Sigmoid colon (tissue), 4 donors: Measurements from ENCODE around the gene MITF.
A peak's percentile ranks its signal among the peaks of the same experiment; 100 is the strongest.

Source experiments
- EP300 ChIP-seq, 4 donors: sonication (generic); formaldehyde crosslinking; IDR thresholded peaks; one replicate each; pipeline ENCODE4 v1.6.1; 2017; ENCODE audit warnings: antibody characterized with exemption in 4 of 4
- POLR2A ChIP-seq, 2 donors: fragments of 450-650 bp; IDR thresholded peaks; one replicate each; pipeline ENCODE4 v1.6.1; 2016; ENCODE audit warnings: antibody characterized with exemption in 2 of 2, mild to moderate bottlenecking in 2 of 2, moderate library complexity in 2 of 2
- POLR2AphosphoS5 ChIP-seq, 4 donors: sonication (generic); formaldehyde crosslinking; IDR thresholded peaks; one replicate each; pipeline ENCODE4 v1.6.1; 2017; ENCODE audit warnings: antibody characterized with exemption in 4 of 4
- TF ChIP-seq, protein P1 (sequence below), 4 experiments: fragments of 450-650 bp in 3 of 4; fragments of 200-600 bp in 1 of 4; IDR thresholded peaks; one replicate each; pipeline ENCODE4 v1.5.1; 2016 to 2019; ENCODE audit warnings: antibody characterized with exemption in 4 of 4, mild to moderate bottlenecking in 3 of 4, moderate library complexity in 2 of 4

DNA sequence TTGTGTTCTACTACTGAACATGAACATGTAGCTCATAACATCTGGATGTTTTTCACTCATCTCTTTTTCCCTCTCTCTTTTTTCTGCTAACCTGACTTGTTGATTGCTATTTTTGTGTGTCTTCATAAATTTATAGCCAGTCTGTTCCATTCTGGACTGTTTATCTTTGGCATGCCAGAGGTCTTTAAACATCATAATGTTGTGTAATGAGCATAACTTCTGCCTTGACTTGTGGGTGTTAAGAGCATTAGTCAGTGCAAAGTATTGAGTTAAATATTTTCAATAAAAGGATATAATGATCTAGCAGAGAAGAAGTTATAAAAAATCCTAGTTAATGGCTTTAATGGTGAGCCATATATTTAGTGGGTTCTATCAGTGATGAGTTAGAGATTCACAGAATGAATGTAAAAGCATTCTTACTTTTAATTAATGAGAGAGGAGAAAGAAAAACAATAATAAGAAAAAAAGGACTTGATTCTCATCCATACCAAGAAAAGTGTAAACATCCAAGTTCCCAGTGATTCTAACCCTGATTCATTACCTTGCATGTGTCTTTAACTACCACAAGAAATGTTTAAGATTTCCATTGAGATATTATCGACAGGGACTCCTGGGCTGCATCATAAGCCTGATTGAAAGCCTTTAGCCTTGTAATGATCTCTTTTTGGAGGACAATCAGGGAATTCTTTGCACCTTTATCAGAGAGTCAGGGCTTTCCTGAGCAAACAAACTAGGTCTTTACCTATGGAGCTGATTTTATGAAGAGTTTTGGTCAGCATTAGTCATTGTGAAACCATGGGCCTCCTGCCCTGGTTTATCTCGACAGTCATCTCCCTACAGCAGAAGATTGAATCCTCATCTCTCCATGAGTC is 22.9 kb downstream of the MITF start:
- TF ChIP-seq, protein P1, sequence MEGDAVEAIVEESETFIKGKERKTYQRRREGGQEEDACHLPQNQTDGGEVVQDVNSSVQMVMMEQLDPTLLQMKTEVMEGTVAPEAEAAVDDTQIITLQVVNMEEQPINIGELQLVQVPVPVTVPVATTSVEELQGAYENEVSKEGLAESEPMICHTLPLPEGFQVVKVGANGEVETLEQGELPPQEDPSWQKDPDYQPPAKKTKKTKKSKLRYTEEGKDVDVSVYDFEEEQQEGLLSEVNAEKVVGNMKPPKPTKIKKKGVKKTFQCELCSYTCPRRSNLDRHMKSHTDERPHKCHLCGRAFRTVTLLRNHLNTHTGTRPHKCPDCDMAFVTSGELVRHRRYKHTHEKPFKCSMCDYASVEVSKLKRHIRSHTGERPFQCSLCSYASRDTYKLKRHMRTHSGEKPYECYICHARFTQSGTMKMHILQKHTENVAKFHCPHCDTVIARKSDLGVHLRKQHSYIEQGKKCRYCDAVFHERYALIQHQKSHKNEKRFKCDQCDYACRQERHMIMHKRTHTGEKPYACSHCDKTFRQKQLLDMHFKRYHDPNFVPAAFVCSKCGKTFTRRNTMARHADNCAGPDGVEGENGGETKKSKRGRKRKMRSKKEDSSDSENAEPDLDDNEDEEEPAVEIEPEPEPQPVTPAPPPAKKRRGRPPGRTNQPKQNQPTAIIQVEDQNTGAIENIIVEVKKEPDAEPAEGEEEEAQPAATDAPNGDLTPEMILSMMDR (IDR thresholded peaks at IDR 0.05) = no peak
- no peak for TF ChIP-seq POLR2A (IDR thresholded peaks at IDR 0.05)
- TF ChIP-seq POLR2AphosphoS5 (IDR thresholded peaks at IDR 0.05) = peak; percentile 69 to 83 (median 75)
- peak in 2 of 4 donors; percentile 33 to 64 for TF ChIP-seq EP300 (IDR thresholded peaks at IDR 0.05)
